WERI-Rb-1 (cell line): ENCODE results near the gene SUSD6.

ENCODE experiments used
- DNase-seq: peaks from one replicate; pipeline ENCODE4 v3.0.0-alpha.2; 2020
- H3K27ac ChIP-seq: fragments of 250-450 bp; sonication (Bioruptor Pico); 2 replicates; pipeline ENCODE4 v1.5.1; 2020; ENCODE audit warnings: mild to moderate bottlenecking, moderate library complexity
- H3K27me3 ChIP-seq: fragments of 250-450 bp; sonication (Bioruptor Pico); 2 replicates; pipeline ENCODE4 v1.5.1; 2021; ENCODE audit warnings: mild to moderate bottlenecking, low read depth, moderate library complexity; ENCODE audit not compliant: insufficient read depth, severe bottlenecking
- H3K36me3 ChIP-seq: fragments of 250-450 bp; sonication (Bioruptor Pico); 2 replicates; pipeline ENCODE4 v1.5.1; 2020; ENCODE audit warnings: mild to moderate bottlenecking, moderate library complexity
- H3K4me3 ChIP-seq: 2 replicates; pipeline ENCODE4 v1.5.1; 2011; ENCODE audit warnings: low read depth, mild to moderate bottlenecking, control low read depth, low read length
- H3K9me3 ChIP-seq: fragments of 250-450 bp; sonication (Bioruptor Pico); 2 replicates; pipeline ENCODE4 v1.5.1; 2021; ENCODE audit warnings: mild to moderate bottlenecking, moderate library complexity; ENCODE audit not compliant: severe bottlenecking
- TF ChIP-seq, protein P1 (sequence below): IDR thresholded peaks from 2 replicates; pipeline ENCODE4 v1.5.1; 2011; ENCODE audit warnings: low read depth, mild to moderate bottlenecking, control low read depth, inconsistent platforms, low read length

SUSD6 gene

DNA sequence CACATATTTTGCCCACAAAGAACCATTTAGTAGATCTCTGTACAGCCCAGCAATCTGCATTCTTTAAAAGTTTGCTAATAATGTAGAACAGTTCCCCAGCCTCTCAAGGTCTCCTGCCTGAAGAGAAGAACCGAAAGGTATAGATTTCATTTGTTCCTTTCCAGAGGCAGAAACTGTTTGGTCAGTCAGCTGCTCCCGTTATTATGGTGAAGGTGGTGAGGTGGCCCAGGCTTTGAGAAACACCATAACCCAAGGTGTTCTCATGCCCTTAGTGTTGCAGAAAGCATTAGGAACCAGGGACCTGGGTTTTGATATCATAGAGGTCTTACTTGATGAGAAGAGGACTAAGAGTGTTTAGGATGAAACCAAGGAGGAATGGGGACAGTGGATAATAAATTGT is 65.3 kb downstream of the SUSD6 start:
- Histone ChIP-seq H3K27ac (no peak overlapping the region), H3K36me3 (peaks cover 19% of the 10 kb centered on the region), H3K27me3 (no peaks in the 10 kb centered on the region), H3K9me3 (no peaks in the 10 kb centered on the region), H3K4me3 (no peak overlapping the region)
- TF ChIP-seq, protein P1, sequence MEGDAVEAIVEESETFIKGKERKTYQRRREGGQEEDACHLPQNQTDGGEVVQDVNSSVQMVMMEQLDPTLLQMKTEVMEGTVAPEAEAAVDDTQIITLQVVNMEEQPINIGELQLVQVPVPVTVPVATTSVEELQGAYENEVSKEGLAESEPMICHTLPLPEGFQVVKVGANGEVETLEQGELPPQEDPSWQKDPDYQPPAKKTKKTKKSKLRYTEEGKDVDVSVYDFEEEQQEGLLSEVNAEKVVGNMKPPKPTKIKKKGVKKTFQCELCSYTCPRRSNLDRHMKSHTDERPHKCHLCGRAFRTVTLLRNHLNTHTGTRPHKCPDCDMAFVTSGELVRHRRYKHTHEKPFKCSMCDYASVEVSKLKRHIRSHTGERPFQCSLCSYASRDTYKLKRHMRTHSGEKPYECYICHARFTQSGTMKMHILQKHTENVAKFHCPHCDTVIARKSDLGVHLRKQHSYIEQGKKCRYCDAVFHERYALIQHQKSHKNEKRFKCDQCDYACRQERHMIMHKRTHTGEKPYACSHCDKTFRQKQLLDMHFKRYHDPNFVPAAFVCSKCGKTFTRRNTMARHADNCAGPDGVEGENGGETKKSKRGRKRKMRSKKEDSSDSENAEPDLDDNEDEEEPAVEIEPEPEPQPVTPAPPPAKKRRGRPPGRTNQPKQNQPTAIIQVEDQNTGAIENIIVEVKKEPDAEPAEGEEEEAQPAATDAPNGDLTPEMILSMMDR = no peak
- DNase-seq = no peak

DNA sequence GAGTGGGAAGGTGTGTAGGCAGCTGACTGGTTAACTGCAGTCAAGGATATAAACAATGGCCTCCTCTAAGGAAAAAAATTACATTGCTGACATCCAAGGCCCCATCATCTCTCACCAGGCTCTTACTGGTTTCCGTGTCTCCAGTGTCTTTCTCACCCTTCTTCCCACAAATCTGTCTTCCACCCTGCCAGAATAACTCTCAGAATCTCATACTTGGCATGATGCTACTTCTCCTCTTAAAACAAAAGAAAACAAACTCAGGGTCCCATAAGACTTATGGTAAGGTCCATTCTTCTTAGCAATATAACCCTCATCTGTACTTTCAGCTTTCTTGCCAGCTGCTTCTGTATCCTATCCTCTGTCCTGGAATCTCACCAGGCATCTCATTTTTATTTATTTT is 68.9 kb downstream of the SUSD6 start:
- TF ChIP-seq, protein P1 = no peak
- Histone ChIP-seq H3K9me3 (no peaks in the 10 kb centered on the region), H3K4me3 (no peak overlapping the region), H3K36me3 (peaks cover 15% of the 10 kb centered on the region), H3K27ac (no peak overlapping the region), H3K27me3 (no peaks in the 10 kb centered on the region)
- no peak for DNase-seq

DNA sequence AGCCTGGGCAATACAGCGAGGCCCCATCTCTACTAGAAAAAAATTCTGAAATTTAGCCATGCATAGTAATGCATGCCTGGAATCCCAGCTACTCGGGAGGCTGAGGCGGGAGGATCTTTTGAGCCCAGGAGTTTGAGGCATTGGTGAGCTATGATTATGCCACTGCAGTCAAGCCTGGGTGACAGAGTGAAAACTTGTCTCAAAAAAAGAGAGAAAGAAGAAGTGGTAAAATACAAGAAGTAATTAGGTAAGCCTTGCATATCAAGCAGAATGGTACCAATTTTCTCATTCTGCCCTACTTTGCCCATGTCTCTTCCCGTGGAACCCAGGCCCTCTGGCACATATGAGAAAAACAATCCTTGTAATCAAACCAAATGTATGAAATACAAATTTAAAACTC is 70.7 kb downstream of the SUSD6 start:
- H3K4me3 ChIP-seq = no peak overlapping the region
- H3K27me3 ChIP-seq = no peaks in the 10 kb centered on the region
- TF ChIP-seq, protein P1 = no peak
- no peak for DNase-seq
- H3K36me3 ChIP-seq = peaks cover 3% of the 10 kb centered on the region; the same call in 1 of the 2 replicates
- no peak overlapping the region for H3K27ac ChIP-seq
- no peaks in the 10 kb centered on the region for H3K9me3 ChIP-seq

DNA sequence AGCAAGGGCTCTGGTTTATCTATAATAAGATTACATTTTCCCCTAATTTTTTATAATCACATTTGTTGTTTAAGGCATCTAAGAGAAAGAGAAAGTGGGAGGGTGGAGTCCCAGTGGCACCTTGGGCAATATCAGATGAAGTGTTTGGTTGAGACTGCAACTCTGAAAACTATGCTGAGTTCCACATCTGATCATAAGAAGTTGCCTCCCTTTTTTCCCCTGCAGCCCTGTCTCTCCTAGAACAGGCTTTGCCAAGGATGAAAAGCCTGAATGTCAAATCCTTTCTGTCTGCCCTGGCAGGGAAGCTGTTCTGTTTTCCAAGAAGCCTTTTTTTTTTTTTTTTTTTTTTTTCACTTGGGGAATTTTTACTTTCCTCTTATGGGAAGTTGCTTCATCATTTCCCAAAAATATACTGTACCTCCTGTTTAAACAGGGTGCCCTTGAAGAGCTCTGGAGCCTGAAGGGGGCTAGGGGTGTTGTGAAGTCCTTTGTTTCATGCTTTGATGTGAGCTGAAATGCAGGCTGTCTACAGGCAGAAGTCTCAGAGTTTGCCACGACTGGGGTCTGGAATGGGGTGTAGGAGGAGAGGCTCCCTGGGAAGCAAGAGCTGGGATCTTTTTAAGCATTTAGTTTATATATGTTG is 71.3 kb downstream of the SUSD6 start:
- Histone ChIP-seq H3K27me3 (no peaks in the 10 kb centered on the region), H3K36me3 (peaks cover 3% of the 10 kb centered on the region; the same call in 1 of the 2 replicates), H3K27ac (no peak overlapping the region), H3K4me3 (no peak overlapping the region), H3K9me3 (no peaks in the 10 kb centered on the region)
- TF ChIP-seq, protein P1 = no peak
- DNase-seq = no peak

DNA sequence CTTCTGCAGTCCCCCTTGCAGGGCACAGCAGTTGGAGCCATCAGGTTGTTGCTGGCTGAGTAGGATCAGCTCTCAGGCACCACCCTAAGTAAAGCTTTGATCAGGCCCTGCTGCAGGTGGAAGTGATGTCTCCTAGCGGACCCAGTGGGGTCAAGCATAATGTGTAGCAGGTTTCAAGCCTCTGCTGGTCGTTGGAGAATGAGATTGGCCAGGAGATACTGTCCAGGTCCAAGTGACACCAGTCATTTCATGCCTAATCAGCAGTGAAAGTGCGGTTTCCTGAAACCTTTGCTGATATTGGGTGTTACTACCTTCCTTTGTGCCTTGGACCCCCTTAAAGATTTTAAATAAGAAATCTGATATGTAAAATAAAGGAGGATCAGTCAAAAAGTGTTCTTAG is 72.6 kb downstream of the SUSD6 start:
- DNase-seq = no peak
- no peaks in the 10 kb centered on the region for H3K27me3 ChIP-seq
- peaks cover 3% of the 10 kb centered on the region; the same call in 1 of the 2 replicates for H3K36me3 ChIP-seq
- TF ChIP-seq, protein P1 = no peak
- no peak overlapping the region for H3K4me3 ChIP-seq
- H3K27ac ChIP-seq = no peak overlapping the region
- H3K9me3 ChIP-seq = no peaks in the 10 kb centered on the region
